A673 (cell line): ENCODE data around the gene VMO1. TPM values are rescaled to one million over a fixed set of nuclear protein-coding genes. Genes with fewer than 3 reads are reported as not detected.

Experiments
- BruUV-seq: library from RNA; stranded (reverse); fragments of 400-500 nt; replicated peaks from 2 replicates; lab custom pipeline; 2021; lab: Mats Ljungman, UMichigan
- CTCF ChIA-PET: fragments of 300-600 bp; sonication (Branson Sonifier 250); formaldehyde crosslinking; loops from one replicate; lab custom pipeline; 2022; ENCODE audit warnings: antibody characterized with exemption; lab: Charles Lee
- POLR2A ChIA-PET: fragments of 300-600 bp; sonication (Branson Sonifier 250); formaldehyde crosslinking; loops from one replicate; lab custom pipeline; 2022; ENCODE audit warnings: antibody characterized with exemption; ENCODE audit not compliant: low non-redundant PET; lab: Charles Lee
- DNase-seq: peaks from one replicate; pipeline ENCODE4 v3.0.0-alpha.2; 2015; ENCODE audit warnings: low spot score
- H3K27ac ChIP-seq: fragments of 200-600 bp; sonication (generic); 2 replicates; pipeline ENCODE4 v1.5.1; 2016; ENCODE audit warnings: mixed run types, low read depth, mild to moderate bottlenecking, mixed read lengths, antibody characterized with exemption, low read length; ENCODE audit not compliant: poor library complexity, severe bottlenecking
- H3K27me3 ChIP-seq: fragments of 200-600 bp; sonication (generic); replicated peaks from 2 replicates; pipeline ENCODE4 v1.6.1; 2017; ENCODE audit warnings: mixed run types, low read depth, mild to moderate bottlenecking, mixed read lengths, antibody characterized with exemption, low read length; ENCODE audit not compliant: insufficient read depth, poor library complexity
- H3K36me3 ChIP-seq: fragments of 200-600 bp; sonication (generic); 2 replicates; pipeline ENCODE4 v1.6.1; 2016; ENCODE audit warnings: mixed run types, mild to moderate bottlenecking, mixed read lengths, antibody characterized with exemption, low read length; ENCODE audit not compliant: insufficient read depth, poor library complexity, severe bottlenecking
- H3K4me1 ChIP-seq: fragments of 200-600 bp; sonication (generic); 2 replicates; pipeline ENCODE4 v1.6.1; 2017; ENCODE audit warnings: mixed run types, mild to moderate bottlenecking, mixed read lengths, antibody characterized with exemption, low read length; ENCODE audit not compliant: insufficient read depth, poor library complexity, severe bottlenecking
- H3K4me3 ChIP-seq: fragments of 200-600 bp; sonication (generic); 2 replicates; pipeline ENCODE4 v1.5.1; 2016; ENCODE audit warnings: low read depth, mixed run types, mild to moderate bottlenecking, mixed read lengths, low read length; ENCODE audit not compliant: poor library complexity, severe bottlenecking
- H3K9me3 ChIP-seq: fragments of 200-600 bp; sonication (generic); 2 replicates; pipeline ENCODE4 v1.6.1; 2016; ENCODE audit warnings: mixed run types, low read depth, mild to moderate bottlenecking, mixed read lengths, antibody characterized with exemption, low read length; ENCODE audit not compliant: poor library complexity, severe bottlenecking
- CTCF ChIP-seq: fragments of 300-800, 200-600 bp; sonication (generic); conservative IDR thresholded peaks from 2 replicates; pipeline ENCODE4 v1.5.1; 2017; ENCODE audit warnings: low read depth, mild to moderate bottlenecking, antibody characterized with exemption, low read length, moderate library complexity, mixed read lengths
- EZH2 ChIP-seq: fragments of 200-600 bp; sonication (generic); IDR thresholded peaks from 2 replicates; pipeline ENCODE4 v1.6.1; 2017; ENCODE audit warnings: borderline replicate concordance, low read depth, mild to moderate bottlenecking, mixed read lengths, antibody characterized with exemption, low read length; ENCODE audit not compliant: poor library complexity, severe bottlenecking
- intact Hi-C: fragments of 100-400 bp; cut with micrococcal nuclease; formaldehyde crosslinking; loops from one replicate; pipeline ENCODE4 v1.10.0; 2022; ENCODE audit not compliant: unreplicated experiment
- total RNA-seq: library from RNA; stranded (reverse); gene quantifications from 2 replicates; pipeline ENCODE4 v1.2.3, GENCODE V29; 2021

Gene VMO1
- total RNA-seq, 1 experiment from 2014 or later: 28.6 TPM

DNA sequence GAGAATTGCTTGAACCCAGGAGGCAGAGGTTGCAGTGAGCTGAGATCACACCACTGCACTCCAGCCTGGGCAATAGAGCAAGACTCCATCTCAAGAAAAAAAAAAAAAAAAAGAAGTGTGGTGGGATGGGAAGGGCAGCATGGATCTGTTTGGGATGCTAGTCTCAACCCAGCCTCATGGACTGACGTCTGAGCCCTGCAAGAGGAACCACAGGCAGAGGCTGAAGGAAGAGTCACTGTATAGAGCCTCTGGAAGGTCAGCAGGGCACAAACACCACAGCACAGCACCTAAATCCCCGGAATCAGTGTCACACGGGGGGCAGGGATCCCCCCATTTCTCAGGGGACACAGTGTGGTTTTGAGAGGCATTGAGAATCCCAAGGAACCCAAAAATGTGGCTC is 35.6 kb downstream of the VMO1 start:
- Histone ChIP-seq H3K27ac (no peak overlapping the region), H3K4me3 (no peak overlapping the region), H3K4me1 (peaks cover 2% of the 10 kb centered on the region), H3K27me3 (peaks cover 37% of the 10 kb centered on the region), H3K9me3 (no peaks in the 10 kb centered on the region), H3K36me3 (no peaks in the 10 kb centered on the region)
- BruUV-seq: no TSS peak
- TF ChIP-seq CTCF (no peak), EZH2 (no peak)
- ChIA-PET POLR2A (no interaction called here), CTCF (no interaction called here)
- no peak for DNase-seq
- intact Hi-C loops: no loop called here

- Histone ChIP-seq H3K4me3 (no peak overlapping the region), H3K27me3 (peaks cover 30% of the 10 kb centered on the region), H3K36me3 (no peaks in the 10 kb centered on the region), H3K27ac (no peak overlapping the region), H3K4me1 (peaks cover 3% of the 10 kb centered on the region), H3K9me3 (no peaks in the 10 kb centered on the region)
- TF ChIP-seq EZH2 (no peak), CTCF (no peak)
- ChIA-PET CTCF (interaction anchor here (0.6 to 0.7 kb wide), 2 partner anchors 42 to 71 kb away, joined by 3 to 5 read pairs; no protein-coding TSS in a partner anchor), POLR2A (no interaction called here)
- intact Hi-C loops: no loop called here
- BruUV-seq: no TSS peak
- DNase-seq: no peak
Measured at GRCh38 chr17:4748686-4749085, 37.5 kb downstream of the VMO1 start.

DNA sequence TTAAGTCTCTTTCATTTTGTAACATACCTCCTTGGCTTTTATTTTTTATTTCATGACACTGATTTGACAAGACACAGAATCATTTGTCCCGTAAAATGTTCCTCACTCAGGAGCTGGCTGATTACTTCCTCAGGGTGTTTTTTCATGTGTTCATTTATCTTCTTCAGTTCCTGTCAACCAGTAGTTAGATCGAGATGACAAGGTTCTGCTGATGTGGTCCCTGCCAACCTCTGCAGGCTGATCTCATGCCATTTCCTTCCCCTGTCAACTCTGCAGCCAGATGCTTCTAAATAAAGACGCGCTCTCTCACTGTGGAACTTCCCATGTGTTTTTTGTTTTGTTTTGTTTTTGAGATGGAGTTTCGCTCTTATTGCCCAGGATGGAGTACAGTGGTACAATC is 38.3 kb downstream of the VMO1 start:
- no TSS peak for BruUV-seq
- POLR2A ChIA-PET: no interaction called here
- TF ChIP-seq CTCF: no peak
- no peak for TF ChIP-seq EZH2
- no peak overlapping the region for H3K4me3 ChIP-seq
- CTCF ChIA-PET: interaction anchor here (0.6 kb wide), 1 partner anchor 43 kb away, joined by 3 read pairs; no protein-coding TSS in a partner anchor
- H3K9me3 ChIP-seq: no peaks in the 10 kb centered on the region
- no peaks in the 10 kb centered on the region for H3K36me3 ChIP-seq
- no peak for DNase-seq
- intact Hi-C loops: no loop called here
- peaks cover 3% of the 10 kb centered on the region for H3K4me1 ChIP-seq
- peaks cover 30% of the 10 kb centered on the region for H3K27me3 ChIP-seq
- H3K27ac ChIP-seq: no peak overlapping the region
